Head of caudate nucleus (tissue), 42 donors: Measurements from ENCODE around the gene COMMD3.
"Not testable (repeated sequence)": the region's sequence is repeated elsewhere in the genome, so short reads cannot be mapped to it uniquely, and the experiment has no call there.

ENCODE experiments used
- DNase-seq, 42 donors: peaks; one replicate each; pipeline versions ENCODE4 v3.0.0 to v3.0.0-alpha.2; 2020 to 2021; ENCODE audit warnings: mixed read lengths in 7 of 42
- intact Hi-C: fragments of 100-400 bp; cut with DNase I; formaldehyde crosslinking; loops from one replicate; pipeline ENCODE4 v1.15.0; 2022

The COMMD3 gene

GRCh38 chr10:22346096-22346661 lies 30.0 kb downstream of the COMMD3 start:
- intact Hi-C loops = no loop called here
- DNase-seq = no peak

GRCh38 chr10:22349755-22350154 lies 33.6 kb downstream of the COMMD3 start:
- intact Hi-C loops = no loop called here
- no peak for DNase-seq

GRCh38 chr10:22351131-22351703 lies 35.0 kb downstream of the COMMD3 start:
- no peak for DNase-seq
- intact Hi-C loops = no loop called here

- no peak for DNase-seq
- intact Hi-C loops = no loop called here
Observed at GRCh38 chr10:22356324-22356873, 40.2 kb downstream of the COMMD3 start.

- intact Hi-C loops = not testable (repeated sequence)
Observed at GRCh38 chr10:22357770-22358169, 41.6 kb downstream of the COMMD3 start.

GRCh38 chr10:22363305-22363704 lies 47.1 kb downstream of the COMMD3 start:
- intact Hi-C loops = no loop called here
- no peak for DNase-seq

More at GRCh38 chr10:22357770-22358169, 41.6 kb downstream of the COMMD3 start:
- not testable (repeated sequence) for DNase-seq

GRCh38 chr10:22364407-22365140 lies 48.4 kb downstream of the COMMD3 start:
- DNase-seq = no peak
- intact Hi-C loops = no loop called here

- intact Hi-C loops = no loop called here
- no peak for DNase-seq
Observed at GRCh38 chr10:22365233-22365632, 49.0 kb downstream of the COMMD3 start.

- DNase-seq = no peak
- intact Hi-C loops = no loop called here
Observed at GRCh38 chr10:22365644-22366434, 49.7 kb downstream of the COMMD3 start.

- DNase-seq = no peak
- intact Hi-C loops = no loop called here
Observed at GRCh38 chr10:22366435-22366703, 50.2 kb downstream of the COMMD3 start.

GRCh38 chr10:22366771-22367170 lies 50.6 kb downstream of the COMMD3 start:
- intact Hi-C loops = no loop called here

GRCh38 chr10:22367471-22367870 lies 51.3 kb downstream of the COMMD3 start:
- no peak for DNase-seq
- intact Hi-C loops = no loop called here

More at GRCh38 chr10:22366771-22367170, 50.6 kb downstream of the COMMD3 start:
- DNase-seq = no peak

GRCh38 chr10:22368402-22368801 lies 52.2 kb downstream of the COMMD3 start:
- intact Hi-C loops = no loop called here
- DNase-seq = no peak

- intact Hi-C loops = no loop called here
- DNase-seq = no peak
Observed at GRCh38 chr10:22368981-22369380, 52.8 kb downstream of the COMMD3 start.

- no peak for DNase-seq
- intact Hi-C loops = no loop called here
Observed at GRCh38 chr10:22369434-22370072, 53.4 kb downstream of the COMMD3 start.
